Neural cell (in vitro differentiated cells): ENCODE measurements around the gene NCAPH2. TPM values are rescaled to one million over a fixed set of nuclear protein-coding genes. Genes with fewer than 3 reads are reported as not detected.

Experiments used
- H2AFZ ChIP-seq: fragments of 200-600, 300-800 bp; sonication (generic), shearing (Covaris generic); 2 replicates; pipeline ENCODE4 v1.6.0; 2014; ENCODE audit warnings: low read depth, mild to moderate bottlenecking, antibody characterized with exemption, low read length, moderate library complexity
- H3F3A ChIP-seq: fragments of 200-600 bp; shearing (Covaris generic); 2 replicates; pipeline ENCODE4 v1.6.1; 2016; ENCODE audit warnings: mild to moderate bottlenecking, moderate library complexity, mixed read lengths, antibody characterized with exemption, low read length; ENCODE audit not compliant: insufficient read depth, poor library complexity, severe bottlenecking
- H3K27ac ChIP-seq: fragments of 200-600, 300-800 bp; sonication (generic), shearing (Covaris generic); 2 replicates; pipeline ENCODE4 v1.5.1; 2014; ENCODE audit warnings: mild to moderate bottlenecking, low read length, moderate library complexity
- H3K27me3 ChIP-seq: fragments of 300-800, 200-600 bp; sonication (generic), shearing (Covaris generic); 2 replicates; pipeline ENCODE4 v1.6.0; 2014; ENCODE audit warnings: mild to moderate bottlenecking, low read depth, low read length, moderate library complexity; ENCODE audit not compliant: insufficient read depth
- H3K36me3 ChIP-seq: fragments of 300-800, 200-600 bp; sonication (generic), shearing (Covaris generic); 2 replicates; pipeline ENCODE4 v1.5.1; 2014; ENCODE audit warnings: mild to moderate bottlenecking, antibody characterized with exemption, low read length, moderate library complexity; ENCODE audit not compliant: insufficient read depth
- H3K4me2 ChIP-seq: fragments of 300-800, 200-600 bp; sonication (generic), shearing (Covaris generic); 2 replicates; pipeline ENCODE4 v1.6.0; 2014; ENCODE audit warnings: mild to moderate bottlenecking, low read length
- H3K4me3 ChIP-seq: fragments of 300-800, 200-600 bp; sonication (generic), shearing (Covaris generic); 2 replicates; pipeline ENCODE4 v1.5.1; 2014; ENCODE audit warnings: mild to moderate bottlenecking, low read length, moderate library complexity
- H3K79me2 ChIP-seq: fragments of 200-600 bp; shearing (Covaris generic); replicated peaks from 2 replicates; pipeline ENCODE4 v1.6.0; 2014; ENCODE audit warnings: mild to moderate bottlenecking, low read length, moderate library complexity; ENCODE audit not compliant: insufficient read depth
- H3K9ac ChIP-seq: fragments of 300-800, 200-600 bp; sonication (generic), shearing (Covaris generic); 2 replicates; pipeline ENCODE4 v1.6.1; 2016; ENCODE audit warnings: mild to moderate bottlenecking, low read length, mixed read lengths
- H3K9me2 ChIP-seq: fragments of 200-600 bp; shearing (Covaris generic); 2 replicates; pipeline ENCODE4 v1.6.1; 2016; ENCODE audit warnings: mild to moderate bottlenecking, low read length, mixed read lengths; ENCODE audit not compliant: insufficient read depth
- H3K9me3 ChIP-seq: fragments of 200-600, 300-800 bp; sonication (generic), shearing (Covaris generic); 2 replicates; pipeline ENCODE4 v1.6.1; 2016; ENCODE audit warnings: mild to moderate bottlenecking, mixed run types, low read length, moderate library complexity, mixed read lengths
- H4K20me1 ChIP-seq: fragments of 200-600 bp; shearing (Covaris generic); 2 replicates; pipeline ENCODE4 v1.6.1; 2016; ENCODE audit warnings: mild to moderate bottlenecking, mixed run types; ENCODE audit not compliant: insufficient read depth
- EP300 ChIP-seq: fragments of 450-650 bp; conservative IDR thresholded peaks from 2 replicates; pipeline ENCODE4 v1.6.1; 2014; ENCODE audit warnings: antibody characterized with exemption, mild to moderate bottlenecking, moderate library complexity; ENCODE audit not compliant: poor library complexity, severe bottlenecking
- EZH2 ChIP-seq: fragments of 200-600, 300-800 bp; shearing (Covaris generic), sonication (generic); IDR thresholded peaks from 2 replicates; pipeline ENCODE4 v1.6.1; 2014; ENCODE audit warnings: antibody characterized with exemption, low read length, borderline replicate concordance, mild to moderate bottlenecking; ENCODE audit not compliant: insufficient read depth, poor library complexity, severe bottlenecking
- MXI1 ChIP-seq: fragments of 450-650 bp; conservative IDR thresholded peaks from 2 replicates; pipeline ENCODE4 v1.6.1; 2014; ENCODE audit warnings: antibody characterized with exemption, mild to moderate bottlenecking; ENCODE audit not compliant: poor library complexity, severe bottlenecking
- POLR2AphosphoS5 ChIP-seq: IDR thresholded peaks from 2 replicates; pipeline ENCODE4 v1.6.1; 2012
- RAD21 ChIP-seq: fragments of 450-650 bp; conservative IDR thresholded peaks from 2 replicates; pipeline ENCODE4 v1.6.1; 2014; ENCODE audit warnings: antibody characterized with exemption, mild to moderate bottlenecking, moderate library complexity
- SMC3 ChIP-seq: fragments of 450-650 bp; conservative IDR thresholded peaks from 2 replicates; pipeline ENCODE4 v1.6.1; 2014; ENCODE audit warnings: antibody characterized with exemption, mild to moderate bottlenecking, moderate library complexity; ENCODE audit not compliant: poor library complexity
- TAF1 ChIP-seq: IDR thresholded peaks from 2 replicates; pipeline ENCODE4 v1.6.1; 2012; ENCODE audit warnings: low read depth
- polyA plus RNA-seq: library from polyadenylated mRNA; depleted of rRNA; stranded (reverse); fragments of >200 nt; gene quantifications from 2 replicates; pipeline ENCODE4 v1.2.3, GENCODE V29; 2014
- TF ChIP-seq, protein P1 (sequence below): fragments of 450-650 bp; IDR thresholded peaks from 2 replicates; pipeline ENCODE4 v1.5.1; 2014; ENCODE audit warnings: antibody characterized with exemption, mild to moderate bottlenecking, moderate library complexity; ENCODE audit not compliant: poor library complexity, severe bottlenecking
- TF ChIP-seq, protein P2 (sequence below): IDR thresholded peaks from 2 replicates; pipeline ENCODE4 v1.6.1; 2012; ENCODE audit warnings: borderline replicate concordance

NCAPH2 gene
- polyA plus RNA-seq, 1 donor from 2014 or later, result 81.1 TPM

DNA sequence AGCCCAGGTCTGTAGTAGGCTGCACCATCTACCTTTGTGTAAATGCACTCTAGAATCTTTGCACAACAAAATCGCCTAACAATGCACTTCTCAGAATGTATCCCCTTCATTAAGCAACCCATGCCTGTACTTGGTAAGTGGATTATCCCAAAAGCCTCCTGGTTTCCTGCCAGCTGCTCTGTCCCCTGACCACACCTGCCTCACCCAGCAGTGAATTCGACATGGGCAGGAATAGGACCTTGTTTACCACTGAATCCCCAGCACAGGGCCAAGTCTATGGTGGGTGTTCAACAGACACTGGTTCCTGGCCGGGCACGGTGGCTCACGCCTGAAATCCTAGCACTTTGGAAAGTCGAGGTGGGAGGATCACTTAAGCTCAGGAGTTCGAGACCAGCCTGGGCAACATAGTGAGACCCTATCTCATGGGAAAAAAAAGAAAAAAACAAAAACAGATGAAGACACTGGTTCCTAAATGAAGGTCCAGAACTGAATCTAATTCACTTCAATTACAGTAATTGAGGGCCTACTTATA, 59.8 kb downstream of the NCAPH2 start:
- no peaks in the 10 kb centered on the region for H3K9me3 ChIP-seq
- no peaks in the 10 kb centered on the region for H3K27me3 ChIP-seq
- no peak overlapping the region for H3K27ac ChIP-seq
- H4K20me1 ChIP-seq, result no peaks in the 10 kb centered on the region
- no peak overlapping the region for H2AFZ ChIP-seq
- H3K9me2 ChIP-seq, result no peaks in the 10 kb centered on the region
- no peaks in the 10 kb centered on the region for H3F3A ChIP-seq
- H3K4me2 ChIP-seq, result no peak overlapping the region
- H3K4me3 ChIP-seq, result no peak overlapping the region
- H3K79me2 ChIP-seq, result no peaks in the 10 kb centered on the region
- no peak overlapping the region for H3K9ac ChIP-seq
- peaks cover 4% of the 10 kb centered on the region for H3K36me3 ChIP-seq
- no peak for TF ChIP-seq EZH2
- TF ChIP-seq SMC3, result no peak
- TF ChIP-seq MXI1, result no peak
- TF ChIP-seq, protein P1, sequence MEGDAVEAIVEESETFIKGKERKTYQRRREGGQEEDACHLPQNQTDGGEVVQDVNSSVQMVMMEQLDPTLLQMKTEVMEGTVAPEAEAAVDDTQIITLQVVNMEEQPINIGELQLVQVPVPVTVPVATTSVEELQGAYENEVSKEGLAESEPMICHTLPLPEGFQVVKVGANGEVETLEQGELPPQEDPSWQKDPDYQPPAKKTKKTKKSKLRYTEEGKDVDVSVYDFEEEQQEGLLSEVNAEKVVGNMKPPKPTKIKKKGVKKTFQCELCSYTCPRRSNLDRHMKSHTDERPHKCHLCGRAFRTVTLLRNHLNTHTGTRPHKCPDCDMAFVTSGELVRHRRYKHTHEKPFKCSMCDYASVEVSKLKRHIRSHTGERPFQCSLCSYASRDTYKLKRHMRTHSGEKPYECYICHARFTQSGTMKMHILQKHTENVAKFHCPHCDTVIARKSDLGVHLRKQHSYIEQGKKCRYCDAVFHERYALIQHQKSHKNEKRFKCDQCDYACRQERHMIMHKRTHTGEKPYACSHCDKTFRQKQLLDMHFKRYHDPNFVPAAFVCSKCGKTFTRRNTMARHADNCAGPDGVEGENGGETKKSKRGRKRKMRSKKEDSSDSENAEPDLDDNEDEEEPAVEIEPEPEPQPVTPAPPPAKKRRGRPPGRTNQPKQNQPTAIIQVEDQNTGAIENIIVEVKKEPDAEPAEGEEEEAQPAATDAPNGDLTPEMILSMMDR, result no peak
- TF ChIP-seq, protein P2, sequence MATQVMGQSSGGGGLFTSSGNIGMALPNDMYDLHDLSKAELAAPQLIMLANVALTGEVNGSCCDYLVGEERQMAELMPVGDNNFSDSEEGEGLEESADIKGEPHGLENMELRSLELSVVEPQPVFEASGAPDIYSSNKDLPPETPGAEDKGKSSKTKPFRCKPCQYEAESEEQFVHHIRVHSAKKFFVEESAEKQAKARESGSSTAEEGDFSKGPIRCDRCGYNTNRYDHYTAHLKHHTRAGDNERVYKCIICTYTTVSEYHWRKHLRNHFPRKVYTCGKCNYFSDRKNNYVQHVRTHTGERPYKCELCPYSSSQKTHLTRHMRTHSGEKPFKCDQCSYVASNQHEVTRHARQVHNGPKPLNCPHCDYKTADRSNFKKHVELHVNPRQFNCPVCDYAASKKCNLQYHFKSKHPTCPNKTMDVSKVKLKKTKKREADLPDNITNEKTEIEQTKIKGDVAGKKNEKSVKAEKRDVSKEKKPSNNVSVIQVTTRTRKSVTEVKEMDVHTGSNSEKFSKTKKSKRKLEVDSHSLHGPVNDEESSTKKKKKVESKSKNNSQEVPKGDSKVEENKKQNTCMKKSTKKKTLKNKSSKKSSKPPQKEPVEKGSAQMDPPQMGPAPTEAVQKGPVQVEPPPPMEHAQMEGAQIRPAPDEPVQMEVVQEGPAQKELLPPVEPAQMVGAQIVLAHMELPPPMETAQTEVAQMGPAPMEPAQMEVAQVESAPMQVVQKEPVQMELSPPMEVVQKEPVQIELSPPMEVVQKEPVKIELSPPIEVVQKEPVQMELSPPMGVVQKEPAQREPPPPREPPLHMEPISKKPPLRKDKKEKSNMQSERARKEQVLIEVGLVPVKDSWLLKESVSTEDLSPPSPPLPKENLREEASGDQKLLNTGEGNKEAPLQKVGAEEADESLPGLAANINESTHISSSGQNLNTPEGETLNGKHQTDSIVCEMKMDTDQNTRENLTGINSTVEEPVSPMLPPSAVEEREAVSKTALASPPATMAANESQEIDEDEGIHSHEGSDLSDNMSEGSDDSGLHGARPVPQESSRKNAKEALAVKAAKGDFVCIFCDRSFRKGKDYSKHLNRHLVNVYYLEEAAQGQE, result no peak
- TF ChIP-seq TAF1, result no peak
- TF ChIP-seq POLR2AphosphoS5, result no peak
- TF ChIP-seq RAD21, result no peak
- TF ChIP-seq EP300, result no peak

DNA sequence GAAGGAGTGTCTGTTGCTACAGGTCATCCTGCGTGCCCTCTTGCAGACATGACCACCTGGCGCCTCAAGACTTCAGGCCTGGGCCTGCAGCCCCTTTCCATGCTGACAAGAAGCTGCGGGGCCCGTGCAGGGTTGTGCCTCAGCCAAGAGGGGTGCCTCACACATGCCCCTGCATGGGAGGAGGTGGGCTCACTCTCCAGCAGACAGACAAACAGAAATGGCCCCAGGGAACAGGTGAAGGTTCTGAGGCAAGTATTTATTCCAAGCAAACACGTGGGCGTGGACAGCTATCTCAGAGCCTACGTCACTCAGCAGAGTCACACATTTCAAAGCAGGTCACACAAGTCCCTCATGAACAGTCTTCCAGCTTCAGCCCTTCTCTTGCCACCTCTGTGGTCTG, 60.6 kb downstream of the NCAPH2 start:
- H3K27ac ChIP-seq, result no peak overlapping the region
- H3F3A ChIP-seq, result no peaks in the 10 kb centered on the region
- no peaks in the 10 kb centered on the region for H3K9me2 ChIP-seq
- no peaks in the 10 kb centered on the region for H3K9me3 ChIP-seq
- no peak overlapping the region for H3K4me3 ChIP-seq
- H3K36me3 ChIP-seq, result peaks cover 4% of the 10 kb centered on the region
- no peak for TF ChIP-seq RAD21
- TF ChIP-seq EP300, result no peak
- no peak for TF ChIP-seq POLR2AphosphoS5
- TF ChIP-seq TAF1, result no peak
- H3K27me3 ChIP-seq, result no peaks in the 10 kb centered on the region
- no peaks in the 10 kb centered on the region for H4K20me1 ChIP-seq
- H3K79me2 ChIP-seq, result no peaks in the 10 kb centered on the region
- H3K4me2 ChIP-seq, result no peak overlapping the region
- H2AFZ ChIP-seq, result no peak overlapping the region
- H3K9ac ChIP-seq, result no peak overlapping the region

DNA sequence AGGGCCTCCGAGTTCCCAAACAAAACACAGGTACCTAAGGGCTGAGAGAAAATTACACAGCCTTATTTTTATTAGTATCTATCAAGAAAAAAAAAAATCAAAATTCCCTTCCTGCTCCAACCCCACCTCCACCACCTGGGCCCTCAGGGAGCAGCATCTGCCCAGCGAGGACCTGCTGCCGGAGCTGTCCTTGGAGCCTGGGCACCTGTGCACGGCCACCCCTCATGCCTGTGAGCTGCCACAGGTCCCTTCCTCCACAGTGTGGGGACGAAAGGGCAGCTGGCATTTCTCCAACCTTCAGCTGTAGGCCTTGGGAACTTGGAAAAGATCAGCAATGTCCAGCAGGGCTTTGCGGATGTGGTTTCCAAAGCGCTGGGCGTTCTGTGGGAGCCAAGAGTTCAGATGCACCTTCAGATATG, 61.0 kb downstream of the NCAPH2 start:
- no peaks in the 10 kb centered on the region for H3K9me2 ChIP-seq
- H3K4me2 ChIP-seq, result no peak overlapping the region
- no peak overlapping the region for H3K4me3 ChIP-seq
- TF ChIP-seq EP300, result no peak
- TF ChIP-seq, protein P2, result no peak
- TF ChIP-seq SMC3, result no peak
- no peak for TF ChIP-seq TAF1
- no peak for TF ChIP-seq EZH2
- TF ChIP-seq RAD21, result no peak
- TF ChIP-seq POLR2AphosphoS5, result no peak
- no peak for TF ChIP-seq MXI1
- H3F3A ChIP-seq, result no peaks in the 10 kb centered on the region
- no peak overlapping the region for H3K9ac ChIP-seq
- no peaks in the 10 kb centered on the region for H4K20me1 ChIP-seq
- no peak overlapping the region for H3K27ac ChIP-seq
- H3K79me2 ChIP-seq, result no peaks in the 10 kb centered on the region
- H2AFZ ChIP-seq, result no peak overlapping the region
- peaks cover 4% of the 10 kb centered on the region for H3K36me3 ChIP-seq
- no peaks in the 10 kb centered on the region for H3K9me3 ChIP-seq
- no peaks in the 10 kb centered on the region for H3K27me3 ChIP-seq
